HG02571 (cell line): ENCODE data around the gene PSMB7.

Source experiments
- ATAC-seq: cut with Tn5 transposase; IDR thresholded peaks from one replicate; pipeline ENCODE4 v1.9.1; 2021; ENCODE audit warnings: mild to moderate bottlenecking, moderate library complexity; ENCODE audit not compliant: unreplicated experiment

PSMB7 gene

GRCh38 chr9:124358631-124359030, 56.6 kb downstream of the PSMB7 start:
- no peak for ATAC-seq

GRCh38 chr9:124357721-124358361, 57.4 kb downstream of the PSMB7 start:
- ATAC-seq = no peak

- no peak for ATAC-seq
These were observed 58.4 kb downstream of the PSMB7 start for GRCh38 chr9:124356745-124357390.

- ATAC-seq = no peak
These were observed 59.1 kb downstream of the PSMB7 start for GRCh38 chr9:124355941-124356744.

GRCh38 chr9:124355039-124355940, 60.0 kb downstream of the PSMB7 start:
- no peak for ATAC-seq

GRCh38 chr9:124354346-124355038, 60.8 kb downstream of the PSMB7 start:
- ATAC-seq = no peak

- no peak for ATAC-seq
These were observed 61.4 kb downstream of the PSMB7 start for GRCh38 chr9:124353811-124354274.

- ATAC-seq = no peak
These were observed 62.0 kb downstream of the PSMB7 start for GRCh38 chr9:124353166-124353768.

GRCh38 chr9:124352616-124353015, 62.6 kb downstream of the PSMB7 start:
- no peak for ATAC-seq

- no peak for ATAC-seq
These were observed 63.4 kb downstream of the PSMB7 start for GRCh38 chr9:124351672-124352468.

- no peak for ATAC-seq
These were observed 64.6 kb downstream of the PSMB7 start for GRCh38 chr9:124350494-124351263.

GRCh38 chr9:124349675-124350493, 65.4 kb downstream of the PSMB7 start:
- ATAC-seq = no peak

GRCh38 chr9:124349267-124349666, 66.0 kb downstream of the PSMB7 start:
- no peak for ATAC-seq

GRCh38 chr9:124348831-124349230, 66.4 kb downstream of the PSMB7 start:
- no peak for ATAC-seq

- no peak for ATAC-seq
These were observed 66.9 kb downstream of the PSMB7 start for GRCh38 chr9:124348363-124348762.

- ATAC-seq = no peak
These were observed 67.3 kb downstream of the PSMB7 start for GRCh38 chr9:124347968-124348358.

GRCh38 chr9:124347206-124347967, 67.9 kb downstream of the PSMB7 start:
- ATAC-seq = no peak
